Cardiac muscle cell (in vitro differentiated cells and primary cell): ENCODE data around the gene KNSTRN. TPM values are rescaled to one million over a fixed set of nuclear protein-coding genes. Genes with fewer than 3 reads are reported as not detected.
A peak's percentile ranks its signal among the peaks of the same experiment; 100 is the strongest.

Source experiments
- DNase-seq, 2 donors: peaks; one replicate each; pipeline versions ENCODE4 v3.0.0 to v3.0.0-alpha.2; 2010 to 2017; ENCODE audit warnings: low read depth in 1 of 2, low spot score in 1 of 2
- H3K27ac ChIP-seq: fragments of 200-600 bp; sonication (generic); 2 replicates; pipeline ENCODE4 v1.5.1; 2016
- H3K27me3 ChIP-seq: fragments of 200-600 bp; sonication (generic); 2 replicates; pipeline ENCODE4 v1.6.0; 2016; ENCODE audit warnings: control low read depth
- H3K36me3 ChIP-seq: fragments of 200-600 bp; sonication (generic); 2 replicates; pipeline ENCODE4 v1.5.1; 2016; ENCODE audit warnings: control low read depth
- H3K4me1 ChIP-seq: fragments of 200-600 bp; sonication (generic); 2 replicates; pipeline ENCODE4 v1.8.1; 2017; ENCODE audit warnings: low read depth, mild to moderate bottlenecking, mixed run types
- H3K4me3 ChIP-seq: fragments of 200-600 bp; sonication (generic); 2 replicates; pipeline ENCODE4 v1.5.1; 2016; ENCODE audit warnings: mild to moderate bottlenecking
- H3K9me3 ChIP-seq: fragments of 200-600 bp; sonication (generic); 2 replicates; pipeline ENCODE4 v1.5.1; 2017; ENCODE audit warnings: low read depth, mild to moderate bottlenecking, control low read depth
- CTCF ChIP-seq: IDR thresholded peaks from 2 replicates; pipeline ENCODE4 v1.5.1; 2012; ENCODE audit warnings: low read depth, mild to moderate bottlenecking, low read length
- polyA plus RNA-seq: library from polyadenylated mRNA; unstranded; fragments of >200 nt; fragmentation: Nextera tagmentation; extraction: Ambion mirVana; gene quantifications from 2 replicates; pipeline ENCODE4 v1.2.1, GENCODE V29; 2016
- total RNA-seq: library from RNA; depleted of rRNA; stranded (reverse); fragments of >200 nt; gene quantifications from 2 replicates; pipeline ENCODE4 v1.2.3, GENCODE V29; 2016

Gene KNSTRN
- 25.6 and 84.3 TPM in 2 replicates for total RNA-seq
- 23.0 and 76.5 TPM in 2 replicates for polyA plus RNA-seq

- Histone ChIP-seq H3K27me3 (no peaks in the 10 kb centered on the region), H3K9me3 (no peaks in the 10 kb centered on the region), H3K4me1 (no peaks in the 10 kb centered on the region), H3K4me3 (peak within 1 kb of the TSS; percentile 53), H3K36me3 (peaks cover 14% of the 10 kb centered on the region), H3K27ac (peak within 1 kb of the TSS; percentile 59)
- peak; percentile 95 to 96 for DNase-seq
- TF ChIP-seq CTCF, result no peak
These were observed at the start of gene KNSTRN for GRCh38 chr15:40382580-40383456. KNSTRN (plus strand) TSS chr15:40382721; CDS start chr15:40382836, 115 bp downstream.

- peak overlapping the region; percentile 1 for H3K27ac ChIP-seq
- H3K9me3 ChIP-seq, result no peaks in the 10 kb centered on the region
- H3K4me1 ChIP-seq, result peaks cover 59% of the 10 kb centered on the region
- H3K27me3 ChIP-seq, result no peaks in the 10 kb centered on the region
- peak in 1 of 2 donors; percentile 90 for DNase-seq
- H3K36me3 ChIP-seq, result peaks cover 6% of the 10 kb centered on the region
- no peak for TF ChIP-seq CTCF
- no peak overlapping the region for H3K4me3 ChIP-seq
These were observed 48.5 kb upstream of the KNSTRN start for GRCh38 chr15:40333922-40334492.

GRCh38 chr15:40334541-40334940 is 48.0 kb upstream of the KNSTRN start:
- peaks cover 56% of the 10 kb centered on the region for H3K4me1 ChIP-seq
- DNase-seq, result no peak
- peak overlapping the region; percentile 1 for H3K27ac ChIP-seq
- H3K36me3 ChIP-seq, result peaks cover under 1% of the 10 kb centered on the region
- H3K27me3 ChIP-seq, result no peaks in the 10 kb centered on the region
- H3K9me3 ChIP-seq, result no peaks in the 10 kb centered on the region
- no peak overlapping the region for H3K4me3 ChIP-seq
- no peak for TF ChIP-seq CTCF

- H3K9me3 ChIP-seq, result no peaks in the 10 kb centered on the region
- no peak overlapping the region for H3K4me3 ChIP-seq
- no peak overlapping the region for H3K27ac ChIP-seq
- no peaks in the 10 kb centered on the region for H3K27me3 ChIP-seq
- no peak for DNase-seq
- H3K36me3 ChIP-seq, result no peaks in the 10 kb centered on the region
- no peak for TF ChIP-seq CTCF
- H3K4me1 ChIP-seq, result peaks cover 56% of the 10 kb centered on the region
These were observed 47.4 kb upstream of the KNSTRN start for GRCh38 chr15:40334941-40335795.

- no peak for TF ChIP-seq CTCF
- H3K27me3 ChIP-seq, result no peaks in the 10 kb centered on the region
- H3K27ac ChIP-seq, result no peak overlapping the region
- H3K4me3 ChIP-seq, result no peak overlapping the region
- no peaks in the 10 kb centered on the region for H3K9me3 ChIP-seq
- peaks cover 58% of the 10 kb centered on the region for H3K4me1 ChIP-seq
- DNase-seq, result no peak
- no peaks in the 10 kb centered on the region for H3K36me3 ChIP-seq
These were observed 46.4 kb upstream of the KNSTRN start for GRCh38 chr15:40335938-40336743.
